Left ventricle myocardium inferior (tissue), 1 donor: Measurements from ENCODE around the gene NAA10. TPM values are rescaled to one million over a fixed set of nuclear protein-coding genes. Genes with fewer than 3 reads are reported as not detected.
A peak's percentile ranks its signal among the peaks of the same experiment; 100 is the strongest.

Experiments used
- DNase-seq: peaks from one replicate; pipeline ENCODE4 v3.0.0-alpha.2; 2020
- H3K27ac ChIP-seq: fragments of 200-600 bp; replicated peaks from 2 replicates; pipeline ENCODE4 v1.8.0; 2021
- H3K27me3 ChIP-seq: fragments of 200-600 bp; 2 replicates; pipeline ENCODE4 v1.8.0; 2021; ENCODE audit warnings: low read depth
- H3K36me3 ChIP-seq: fragments of 200-600 bp; 2 replicates; pipeline ENCODE4 v1.8.0; 2021
- H3K4me1 ChIP-seq: fragments of 200-600 bp; 2 replicates; pipeline ENCODE4 v1.8.0; 2021
- H3K4me3 ChIP-seq: fragments of 200-600 bp; 2 replicates; pipeline ENCODE4 v1.8.0; 2021; ENCODE audit warnings: mild to moderate bottlenecking, moderate library complexity
- H3K9me3 ChIP-seq: fragments of 200-600 bp; replicated peaks from 2 replicates; pipeline ENCODE4 v1.8.0; 2021
- intact Hi-C: fragments of 100-400 bp; cut with micrococcal nuclease; formaldehyde crosslinking; loops from one replicate; pipeline ENCODE4 v1.11.0; 2022
- total RNA-seq: library from RNA; stranded (reverse); fragmentation: NEBNext Ultra II Directional; extraction: Animal tissue kit (Norgen Biotek cat#: 25700); gene quantifications from one replicate; pipeline ENCODE4 v1.2.1, GENCODE V29; 2021
- TF ChIP-seq, protein P1 (sequence below): fragments of 200-600 bp; IDR thresholded peaks from 2 replicates; pipeline ENCODE4 v1.8.0; 2021; ENCODE audit warnings: antibody characterized with exemption, mild to moderate bottlenecking, borderline replicate concordance
- donor health status: DM: no; HTN: yes; CAD: no; lungs with severe emphysema.

Gene NAA10
- total RNA-seq, 1 donor from 2014 or later: 67.1 TPM

- peak overlapping the region; percentile 71 for H3K4me3 ChIP-seq
- H3K4me1 ChIP-seq: peaks cover 57% of the 10 kb centered on the region
- H3K27me3 ChIP-seq: no peaks in the 10 kb centered on the region
- peaks cover 31% of the 10 kb centered on the region for H3K36me3 ChIP-seq
- H3K9me3 ChIP-seq: no peaks in the 10 kb centered on the region
- DNase-seq: no peak
- intact Hi-C loops: no loop called here
- H3K27ac ChIP-seq: peak overlapping the region; percentile 97
- TF ChIP-seq, protein P1, sequence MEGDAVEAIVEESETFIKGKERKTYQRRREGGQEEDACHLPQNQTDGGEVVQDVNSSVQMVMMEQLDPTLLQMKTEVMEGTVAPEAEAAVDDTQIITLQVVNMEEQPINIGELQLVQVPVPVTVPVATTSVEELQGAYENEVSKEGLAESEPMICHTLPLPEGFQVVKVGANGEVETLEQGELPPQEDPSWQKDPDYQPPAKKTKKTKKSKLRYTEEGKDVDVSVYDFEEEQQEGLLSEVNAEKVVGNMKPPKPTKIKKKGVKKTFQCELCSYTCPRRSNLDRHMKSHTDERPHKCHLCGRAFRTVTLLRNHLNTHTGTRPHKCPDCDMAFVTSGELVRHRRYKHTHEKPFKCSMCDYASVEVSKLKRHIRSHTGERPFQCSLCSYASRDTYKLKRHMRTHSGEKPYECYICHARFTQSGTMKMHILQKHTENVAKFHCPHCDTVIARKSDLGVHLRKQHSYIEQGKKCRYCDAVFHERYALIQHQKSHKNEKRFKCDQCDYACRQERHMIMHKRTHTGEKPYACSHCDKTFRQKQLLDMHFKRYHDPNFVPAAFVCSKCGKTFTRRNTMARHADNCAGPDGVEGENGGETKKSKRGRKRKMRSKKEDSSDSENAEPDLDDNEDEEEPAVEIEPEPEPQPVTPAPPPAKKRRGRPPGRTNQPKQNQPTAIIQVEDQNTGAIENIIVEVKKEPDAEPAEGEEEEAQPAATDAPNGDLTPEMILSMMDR: no peak
Measured at GRCh38 chrX:153927672-153927921, 7.2 kb downstream of the NAA10 start.

GRCh38 chrX:153926858-153927671, 7.8 kb downstream of the NAA10 start:
- TF ChIP-seq, protein P1: no peak
- intact Hi-C loops: no loop called here
- Histone ChIP-seq H3K27ac (peak overlapping the region; percentile 97), H3K27me3 (no peaks in the 10 kb centered on the region), H3K9me3 (no peaks in the 10 kb centered on the region), H3K4me3 (peak overlapping the region; percentile 71), H3K36me3 (peaks cover 25% of the 10 kb centered on the region), H3K4me1 (peaks cover 61% of the 10 kb centered on the region)
- peak; percentile 49 for DNase-seq

DNA sequence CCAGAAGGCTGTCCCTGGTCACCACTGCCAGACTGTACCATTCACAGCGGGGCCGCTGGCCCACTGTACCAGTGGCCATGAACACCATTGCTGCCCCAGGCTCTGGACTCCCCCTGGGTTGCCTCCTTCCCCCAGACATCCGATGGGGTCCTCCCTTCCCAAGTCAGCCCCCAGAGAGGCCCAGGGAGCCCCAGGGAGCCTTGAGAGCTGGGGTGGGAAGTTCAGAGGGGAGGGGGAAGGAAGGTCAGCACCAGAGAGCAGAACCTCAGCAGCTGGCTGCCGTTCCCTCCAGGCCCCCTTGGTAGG, 8.3 kb downstream of the NAA10 start:
- Histone ChIP-seq H3K4me1 (peaks cover 66% of the 10 kb centered on the region), H3K36me3 (peaks cover 20% of the 10 kb centered on the region), H3K27me3 (no peaks in the 10 kb centered on the region), H3K27ac (peak overlapping the region; percentile 97), H3K9me3 (no peaks in the 10 kb centered on the region), H3K4me3 (peak overlapping the region; percentile 71)
- intact Hi-C loops: no loop called here
- TF ChIP-seq, protein P1: no peak
- no peak for DNase-seq

DNA sequence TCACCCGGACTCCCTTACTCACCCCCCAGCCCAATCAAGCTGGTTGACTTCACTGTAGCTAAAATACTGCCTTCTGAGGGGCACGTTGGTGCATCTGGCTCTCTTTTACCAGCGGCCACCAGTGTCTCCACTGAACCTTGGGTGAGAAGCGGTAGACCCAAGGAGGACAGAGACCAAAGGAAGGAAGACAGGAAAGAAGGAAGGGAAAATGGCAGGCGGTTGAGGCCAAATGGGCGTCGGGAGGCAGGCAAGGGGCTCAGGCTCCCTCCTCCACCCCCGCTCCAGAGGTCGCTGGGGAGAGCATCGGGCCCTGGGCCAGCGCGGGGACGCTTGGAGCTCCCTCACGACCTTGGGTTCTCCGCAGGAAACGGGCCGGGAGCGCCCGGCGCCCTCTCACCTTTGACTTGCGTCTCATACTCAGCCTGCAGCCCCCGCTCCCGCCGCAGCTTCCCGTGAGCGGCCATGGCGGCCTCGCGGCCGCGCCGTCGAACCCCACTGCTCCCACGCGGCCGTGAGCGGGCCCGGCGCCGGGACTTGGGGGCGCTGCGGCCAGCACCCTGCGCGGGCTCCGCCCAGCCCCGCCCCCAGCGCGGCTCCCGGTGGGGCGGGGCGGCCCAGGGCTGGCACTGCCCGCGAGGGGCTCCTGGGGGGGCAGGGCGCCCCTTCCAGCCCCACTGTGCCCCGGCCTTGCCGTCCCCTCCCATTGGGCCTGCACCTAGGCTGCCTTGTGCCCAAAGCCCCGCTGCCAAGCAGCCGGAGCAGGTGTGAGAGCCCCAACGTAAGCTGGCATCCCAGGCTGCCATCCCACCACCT, 8.9 kb downstream of the NAA10 start, which contains the start of gene ARHGAP4:
Gene ARHGAP4 (minus strand): TSS at position 526 of the 813 bp plus-strand sequence. CDS start 62 bp downstream, at position 464.
- intact Hi-C loops: no loop called here
- peaks cover 14% of the 10 kb centered on the region for H3K36me3 ChIP-seq
- no peaks in the 10 kb centered on the region for H3K27me3 ChIP-seq
- peaks cover 72% of the 10 kb centered on the region for H3K4me1 ChIP-seq
- H3K27ac ChIP-seq: peak within 1 kb of the TSS; percentile 97
- TF ChIP-seq, protein P1: no peak
- no peaks in the 10 kb centered on the region for H3K9me3 ChIP-seq
- peak within 1 kb of the TSS; percentile 71 for H3K4me3 ChIP-seq
- no peak for DNase-seq

DNA sequence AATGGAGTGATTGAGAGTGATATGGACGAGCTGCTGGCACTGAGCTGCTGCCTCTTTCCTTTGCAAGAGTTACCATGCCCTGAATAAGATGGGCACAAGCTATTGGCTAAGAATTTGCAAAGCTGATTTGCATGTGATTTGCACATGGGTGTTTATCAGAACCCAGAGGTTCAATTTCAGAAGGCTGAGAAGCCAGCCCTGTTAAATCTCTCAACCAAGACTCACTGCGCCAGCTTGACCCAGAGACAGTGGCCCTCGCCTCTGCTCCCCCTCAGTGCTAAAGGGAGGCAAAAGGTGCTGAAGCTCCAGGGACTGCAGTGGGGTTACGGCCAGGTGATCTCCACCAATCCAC, 9.5 kb downstream of the NAA10 start:
- Histone ChIP-seq H3K9me3 (no peaks in the 10 kb centered on the region), H3K36me3 (peaks cover 8% of the 10 kb centered on the region), H3K4me3 (peak overlapping the region; percentile 71), H3K27ac (peak overlapping the region; percentile 97), H3K27me3 (no peaks in the 10 kb centered on the region), H3K4me1 (peaks cover 73% of the 10 kb centered on the region)
- TF ChIP-seq, protein P1: no peak
- intact Hi-C loops: no loop called here
- no peak for DNase-seq
